ENCODE measurements around the gene SKIC2. TPM values are rescaled to one million over a fixed set of nuclear protein-coding genes. Genes with fewer than 3 reads are reported as not detected.

The SKIC2 gene
- total and polyA plus RNA-seq, 2 donors (not counting 3 experiments of a cell fraction or from before 2014, with no cell fraction given) = 52.8 to 76.7 TPM

GRCh38 chr6:31971993-31972708 is 13.2 kb downstream of the SKIC2 start, which contains the start of gene DXO:
TSS of gene DXO (minus strand) at chr6:31972138. CDS start at chr6:31971675, 463 bp downstream.
- H3K9me1 ChIP-seq (replicated peaks; ENCODE audit: control insufficient read depth, extremely low read depth, insufficient read depth, low read length) = no peaks in the 10 kb centered on the region
- peaks cover 17% of the 10 kb centered on the region for H3K4me1 ChIP-seq (ENCODE audit: control insufficient read depth, extremely low read depth, insufficient read depth, low read length)
- FAIRE-seq = peak; percentile 91
- H3K9ac ChIP-seq (replicated peaks; ENCODE audit: extremely low read depth, insufficient read depth, low read length) = peak within 1 kb of the TSS; percentile 82
- POLR2A ChIA-PET = interaction anchor here (0.5 kb wide), 1 partner anchor 371 kb away, joined by 4 read pairs; no protein-coding TSS in a partner anchor
- peak within 1 kb of the TSS; percentile 51 to 73 (median 63) for H3K4me3 ChIP-seq (replicated peaks in 1 of 3; ENCODE audit: insufficient read depth in 1 of 3, low read depth in 1 of 3, low read length in 3 of 3)
- CTCF ChIA-PET = interaction anchor here (1.6 kb wide), 2 partner anchors 20 to 896 kb away, joined by 3 to 8 read pairs; no protein-coding TSS in a partner anchor
- H3K9me3 ChIP-seq (replicated peaks; ENCODE audit: control insufficient read depth, insufficient read depth, low read length) = no peaks in the 10 kb centered on the region
- H3K27ac ChIP-seq (ENCODE audit: insufficient read depth, low read depth, low read length) = peak within 1 kb of the TSS; percentile 79
- DNase-seq (ENCODE audit: low read depth, low spot score) = peak; percentile 98
- TF ChIP-seq, protein P1, sequence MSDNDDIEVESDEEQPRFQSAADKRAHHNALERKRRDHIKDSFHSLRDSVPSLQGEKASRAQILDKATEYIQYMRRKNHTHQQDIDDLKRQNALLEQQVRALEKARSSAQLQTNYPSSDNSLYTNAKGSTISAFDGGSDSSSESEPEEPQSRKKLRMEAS (IDR thresholded peaks at IDR 0.05; ENCODE audit: insufficient read depth, insufficient read length) = peak; percentile 20
- no peak for TF ChIP-seq MYC (IDR thresholded peaks at IDR 0.05; ENCODE audit: low read depth, low read length)
- TF ChIP-seq POLR2AphosphoS5 (IDR thresholded peaks at IDR 0.05; ENCODE audit: insufficient read depth, low read depth, low read length) = peak; percentile 14
- no peaks in the 10 kb centered on the region for H3K27me3 ChIP-seq (ENCODE audit: control insufficient read depth in 2 of 2, insufficient read depth in 2 of 2, low read length in 2 of 2)
- H3K79me2 ChIP-seq (ENCODE audit: control insufficient read depth, insufficient read depth, low read length) = peaks cover 29% of the 10 kb centered on the region
- H3K4me2 ChIP-seq (ENCODE audit: insufficient read depth, low read length) = peak within 1 kb of the TSS; percentile 91
- peaks cover 5 to 24% of the 10 kb centered on the region in 2 experiments for H3K36me3 ChIP-seq (ENCODE audit: control insufficient read depth in 2 of 2, extremely low read depth in 1 of 2, insufficient read depth in 2 of 2, low read length in 2 of 2)
- intact Hi-C loops (cut with micrococcal nuclease) = loop anchor here (1.0 kb wide), 1 partner anchor 13 kb away; the partner anchor contains the start of gene SKIC2
- no peaks in the 10 kb centered on the region for H4K20me1 ChIP-seq (replicated peaks; ENCODE audit: control insufficient read depth, extremely low read depth, insufficient read depth, low read length)
- dilution Hi-C loops (cut with MboI; ENCODE audit: extremely low pct_ligation_motif_present, low sequenced_read_pairs) = no loop called here
- no TSS peak for BruUV-seq (replicated peaks)
- H2AFZ ChIP-seq (ENCODE audit: low read depth, low read length) = peak within 1 kb of the TSS; percentile 61

DNA sequence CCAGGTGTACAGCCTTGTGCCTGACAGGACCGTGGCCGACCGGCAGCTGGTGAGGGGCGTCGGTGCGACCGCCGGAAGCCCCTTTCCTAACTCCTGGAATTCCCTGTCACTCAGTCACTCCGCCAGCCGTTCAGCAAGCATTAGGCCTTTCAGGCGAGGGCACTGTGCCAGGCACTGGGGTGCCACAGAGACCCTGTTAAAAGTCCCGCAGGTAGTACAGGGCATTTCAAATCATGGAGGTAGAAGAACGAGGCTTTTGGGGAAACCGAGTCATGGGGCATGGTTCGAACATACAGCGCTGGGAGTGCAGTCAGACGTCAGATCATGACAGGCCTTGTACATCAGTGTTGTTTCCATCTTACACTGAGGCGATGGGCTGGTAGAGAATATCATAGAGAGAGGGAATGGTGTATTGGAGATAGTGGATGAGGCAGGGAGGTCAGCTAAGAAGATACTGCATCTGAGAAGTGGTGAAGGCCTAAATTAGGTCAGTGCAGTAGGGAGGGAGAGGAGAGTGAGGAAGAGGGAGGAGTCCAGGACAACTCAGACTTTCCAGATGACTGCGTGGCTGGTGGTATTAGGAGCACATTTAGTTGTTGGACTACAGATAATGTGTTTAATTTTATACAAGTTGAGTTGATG is 13.9 kb downstream of the SKIC2 start:
- H3K36me3 ChIP-seq (ENCODE audit: control insufficient read depth in 2 of 2, extremely low read depth in 1 of 2, insufficient read depth in 2 of 2, low read length in 2 of 2) = peaks cover 2 to 17% of the 10 kb centered on the region in 2 experiments
- H3K27ac ChIP-seq (ENCODE audit: insufficient read depth, low read depth, low read length) = peak overlapping the region; percentile 79
- peaks cover 17% of the 10 kb centered on the region for H3K4me1 ChIP-seq (ENCODE audit: control insufficient read depth, extremely low read depth, insufficient read depth, low read length)
- CTCF ChIA-PET = interaction anchor here (1.1 to 1.6 kb wide), 3 partner anchors 20 to 895 kb away, joined by 3 to 8 read pairs (median 3); no protein-coding TSS in a partner anchor
- H4K20me1 ChIP-seq (replicated peaks; ENCODE audit: control insufficient read depth, extremely low read depth, insufficient read depth, low read length) = no peaks in the 10 kb centered on the region
- peak; percentile 52 for FAIRE-seq
- peak overlapping the region; percentile 91 for H3K4me2 ChIP-seq (ENCODE audit: insufficient read depth, low read length)
- H2AFZ ChIP-seq (ENCODE audit: low read depth, low read length) = peak overlapping the region; percentile 36
- dilution Hi-C loops (cut with MboI; ENCODE audit: extremely low pct_ligation_motif_present, low sequenced_read_pairs) = no loop called here
- intact Hi-C loops (cut with micrococcal nuclease) = loop anchor here (1.0 kb wide), 1 partner anchor 14 kb away; the partner anchor contains the start of gene SKIC2
- peaks cover 29% of the 10 kb centered on the region for H3K79me2 ChIP-seq (ENCODE audit: control insufficient read depth, insufficient read depth, low read length)
- no peaks in the 10 kb centered on the region for H3K27me3 ChIP-seq (ENCODE audit: control insufficient read depth in 2 of 2, insufficient read depth in 2 of 2, low read length in 2 of 2)
- BruUV-seq (replicated peaks) = TSS peak; percentile 80
- H3K9me3 ChIP-seq (replicated peaks; ENCODE audit: control insufficient read depth, insufficient read depth, low read length) = no peaks in the 10 kb centered on the region
- POLR2A ChIA-PET = no interaction called here
- peak overlapping the region; percentile 36 to 73 (median 63) for H3K4me3 ChIP-seq (replicated peaks in 1 of 3; ENCODE audit: insufficient read depth in 1 of 3, low read depth in 1 of 3, low read length in 3 of 3)
- no peaks in the 10 kb centered on the region for H3K9me1 ChIP-seq (replicated peaks; ENCODE audit: control insufficient read depth, extremely low read depth, insufficient read depth, low read length)
- peak; percentile 23 for DNase-seq (ENCODE audit: low read depth, low spot score)
- no peak for TF ChIP-seq MYC (IDR thresholded peaks at IDR 0.05; ENCODE audit: low read depth, low read length)
- TF ChIP-seq, protein P1 (IDR thresholded peaks at IDR 0.05; ENCODE audit: insufficient read depth, insufficient read length) = no peak
- TF ChIP-seq FOS (IDR thresholded peaks at IDR 0.05; ENCODE audit: borderline replicate concordance, insufficient read depth, low read length) = no peak
- TF ChIP-seq GATA2 (IDR thresholded peaks at IDR 0.05; ENCODE audit: insufficient read depth, insufficient read length, low read depth, low read length) = no peak
- TF ChIP-seq POLR2AphosphoS5 (IDR thresholded peaks at IDR 0.05; ENCODE audit: insufficient read depth, low read depth, low read length) = no peak
- TF ChIP-seq EZH2 (IDR thresholded peaks at IDR 0.05; ENCODE audit: borderline replicate concordance, low read depth, low read length, severe bottlenecking) = no peak
- TF ChIP-seq CTCF (IDR thresholded peaks at IDR 0.05; ENCODE audit: extremely low read depth in 1 of 2, insufficient read depth in 1 of 2, low read depth in 1 of 2, low read length in 2 of 2) = no peak
- TF ChIP-seq POLR2A (IDR thresholded peaks at IDR 0.05; ENCODE audit: low read depth, low read length) = no peak
- TF ChIP-seq JUN (IDR thresholded peaks at IDR 0.05; ENCODE audit: borderline replicate concordance, insufficient read depth, insufficient read length, low read depth) = no peak
- peak overlapping the region; percentile 82 for H3K9ac ChIP-seq (replicated peaks; ENCODE audit: extremely low read depth, insufficient read depth, low read length)
